ENCODE results near the gene ELK4.

ELK4 gene

DNA sequence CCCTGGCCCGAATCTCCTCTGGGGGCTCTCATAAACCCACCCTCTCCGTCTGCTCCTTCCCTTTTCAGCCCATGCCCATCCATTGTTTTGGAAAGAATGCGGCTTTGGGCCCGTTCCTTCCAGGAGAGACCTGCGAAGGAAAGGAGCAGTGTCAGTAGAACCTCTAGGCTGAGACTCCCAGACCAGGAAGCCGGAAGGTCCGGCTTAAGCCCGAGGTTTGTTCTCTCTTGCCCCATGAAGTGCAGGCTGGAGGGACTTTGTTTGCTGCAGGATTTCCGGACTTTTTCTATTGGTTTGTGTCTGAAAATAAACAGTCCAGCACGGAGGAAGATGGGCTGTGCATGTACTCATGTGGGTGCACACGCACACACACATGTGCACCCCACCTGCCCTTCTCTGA is 49.8 kb downstream of the ELK4 start:
- no peak for DNase-seq (ENCODE audit: low read depth, low spot score)

GRCh38 chr1:205581321-205581980 is 50.4 kb downstream of the ELK4 start:
- DNase-seq (ENCODE audit: low read depth, low spot score) = no peak

DNA sequence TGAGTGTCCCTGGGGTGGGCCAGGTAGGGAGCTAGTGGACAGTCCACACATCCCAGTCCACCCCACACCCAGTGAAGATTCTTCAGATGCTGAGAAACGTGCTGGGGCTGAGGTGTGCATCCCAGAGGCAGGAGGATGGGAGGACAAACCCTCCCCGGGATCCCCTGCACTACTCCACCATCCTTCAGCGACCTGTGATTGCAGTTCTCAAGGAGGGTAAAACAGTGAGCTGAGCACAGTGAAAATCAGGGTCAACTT is 51.0 kb downstream of the ELK4 start:
- no peak for DNase-seq (ENCODE audit: low read depth, low spot score)

DNA sequence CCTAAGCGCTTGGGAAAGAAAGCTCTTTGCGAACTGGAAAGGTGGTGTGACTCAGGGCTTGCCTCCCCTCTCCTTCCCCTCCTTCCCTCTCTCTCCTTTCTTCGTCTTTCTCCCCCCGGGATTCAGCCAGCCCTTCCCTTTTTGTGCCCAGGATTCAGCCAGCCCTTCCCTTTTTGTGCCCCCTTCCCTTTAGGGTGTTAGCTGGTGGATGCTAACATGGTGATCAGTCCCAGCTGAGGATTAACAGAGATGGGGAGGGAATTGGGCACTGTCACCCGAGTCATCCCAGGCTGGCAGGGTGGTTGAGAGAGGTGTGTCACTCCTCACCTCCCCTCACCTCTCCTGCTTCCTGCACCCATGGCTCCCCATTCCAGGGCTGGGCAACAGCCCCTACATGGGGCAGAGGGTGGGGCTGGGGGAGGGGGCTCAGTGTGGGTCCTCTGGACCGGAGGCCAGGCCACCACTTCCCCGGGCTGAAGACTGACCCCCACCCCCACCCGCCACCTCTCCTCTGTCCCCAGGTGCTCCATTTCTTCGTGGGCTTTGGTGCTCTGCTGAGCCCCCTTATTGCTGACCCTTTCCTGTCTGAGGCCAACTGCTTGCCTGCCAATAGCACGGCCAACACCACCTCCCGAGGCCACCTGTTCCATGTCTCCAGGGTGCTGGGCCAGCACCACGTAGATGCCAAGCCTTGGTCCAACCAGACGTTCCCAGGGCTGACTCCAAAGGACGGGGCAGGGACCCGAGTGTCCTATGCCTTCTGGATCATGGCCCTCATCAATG is 51.5 kb downstream of the ELK4 start:
- DNase-seq (ENCODE audit: low read depth, low spot score) = no peak

DNA sequence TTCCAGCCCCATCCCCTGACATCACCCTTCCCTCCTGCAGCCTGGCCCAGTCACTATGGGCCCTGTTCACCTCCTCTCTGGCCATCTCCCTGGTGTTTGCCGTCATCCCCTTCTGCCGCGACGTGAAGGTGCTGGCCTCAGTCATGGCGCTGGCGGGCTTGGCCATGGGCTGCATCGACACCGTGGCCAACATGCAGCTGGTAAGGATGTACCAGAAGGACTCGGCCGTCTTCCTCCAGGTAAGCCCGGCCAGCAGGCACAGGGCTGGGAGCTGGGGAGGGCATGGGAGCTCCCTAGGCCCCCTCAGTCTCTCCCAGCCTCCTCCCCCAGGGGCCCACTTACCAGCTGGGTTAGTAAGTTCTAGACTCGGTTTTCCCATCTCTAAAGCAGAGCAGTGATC is 52.1 kb downstream of the ELK4 start:
- DNase-seq (ENCODE audit: low read depth, low spot score) = no peak

GRCh38 chr1:205578780-205579571 is 52.8 kb downstream of the ELK4 start:
- DNase-seq (ENCODE audit: low read depth, low spot score) = no peak

GRCh38 chr1:205577874-205578658 is 53.7 kb downstream of the ELK4 start:
- no peak for DNase-seq (ENCODE audit: low read depth, low spot score)

- DNase-seq (ENCODE audit: low read depth, low spot score) = no peak
Observed at GRCh38 chr1:205576805-205577761, 54.7 kb downstream of the ELK4 start.

DNA sequence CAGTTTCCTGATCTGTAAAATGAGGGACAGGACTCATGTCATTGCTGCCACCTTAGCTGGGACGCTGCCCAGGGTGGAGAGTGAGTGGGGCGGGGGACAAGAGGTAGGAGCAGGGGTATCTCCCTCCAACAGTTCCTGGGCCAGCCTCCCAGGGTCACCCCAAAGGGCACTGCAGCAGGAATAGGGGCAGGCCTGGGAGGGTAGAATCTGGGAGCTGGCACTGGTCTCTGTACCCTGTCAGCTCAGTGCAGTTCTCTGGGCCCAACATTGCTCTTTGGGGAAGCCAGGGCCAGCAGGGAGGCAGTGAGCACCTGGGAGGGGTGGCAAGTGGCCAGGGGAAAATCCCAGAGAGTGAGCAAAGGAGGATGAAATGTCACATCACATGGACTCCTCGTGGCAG is 55.8 kb downstream of the ELK4 start:
- DNase-seq (ENCODE audit: low read depth, low spot score) = no peak

GRCh38 chr1:205575294-205575885 is 56.4 kb downstream of the ELK4 start:
- DNase-seq (ENCODE audit: low read depth, low spot score) = no peak

GRCh38 chr1:205572421-205572820 is 59.4 kb downstream of the ELK4 start:
- DNase-seq (ENCODE audit: low read depth, low spot score) = no peak

GRCh38 chr1:205571747-205572146 is 60.1 kb downstream of the ELK4 start:
- DNase-seq (ENCODE audit: low read depth, low spot score) = no peak

GRCh38 chr1:205570796-205571537 is 60.8 kb downstream of the ELK4 start:
- DNase-seq (ENCODE audit: low read depth, low spot score) = no peak

GRCh38 chr1:205570173-205570501 is 61.7 kb downstream of the ELK4 start:
- no peak for DNase-seq (ENCODE audit: low read depth, low spot score)

- no peak for DNase-seq (ENCODE audit: low read depth, low spot score)
Observed at GRCh38 chr1:205569411-205570172, 62.2 kb downstream of the ELK4 start.

DNA sequence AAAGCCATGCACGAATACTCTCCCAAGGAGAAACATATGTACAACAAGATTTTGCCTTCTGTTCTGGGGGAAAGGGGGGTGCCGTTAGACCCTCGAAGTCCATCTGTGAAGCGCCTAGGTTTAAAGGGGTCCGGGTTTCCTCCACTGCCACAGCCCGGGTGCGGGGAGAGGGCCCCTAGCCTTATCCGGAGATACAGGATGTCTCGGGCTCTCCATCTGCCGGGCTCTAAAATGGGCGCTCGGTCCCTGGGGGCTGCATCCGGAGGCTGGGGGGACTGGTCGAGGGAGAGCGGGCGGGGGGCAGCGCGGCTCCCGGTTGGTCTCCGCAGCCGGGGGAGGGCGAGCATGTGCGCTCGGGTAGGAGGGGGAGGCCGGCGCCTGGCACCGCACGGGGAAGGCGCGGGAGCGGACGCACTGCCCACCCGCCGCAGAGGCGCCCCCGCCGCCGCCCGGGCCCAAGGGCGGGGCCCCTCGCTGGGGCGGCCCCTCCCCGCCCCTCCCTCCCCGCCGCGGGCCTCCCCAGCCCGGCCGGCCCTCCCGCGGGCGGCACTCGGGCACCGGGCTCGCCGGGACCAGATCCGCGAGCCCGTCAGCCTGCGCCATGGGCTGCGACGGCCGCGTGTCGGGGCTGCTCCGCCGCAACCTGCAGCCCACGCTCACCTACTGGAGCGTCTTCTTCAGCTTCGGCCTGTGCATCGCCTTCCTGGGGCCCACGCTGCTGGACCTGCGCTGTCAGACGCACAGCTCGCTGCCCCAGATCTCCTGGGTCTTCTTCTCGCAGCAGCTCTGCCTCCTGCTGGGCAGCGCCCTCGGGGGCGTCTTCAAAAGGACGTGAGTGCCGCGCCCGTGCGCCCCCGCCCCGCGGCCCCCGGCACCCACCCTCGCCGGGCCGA is 63.1 kb downstream of the ELK4 start:
- no peak for DNase-seq (ENCODE audit: low read depth, low spot score)

- DNase-seq (ENCODE audit: low read depth, low spot score) = no peak
Observed at GRCh38 chr1:205568135-205568468, 63.7 kb downstream of the ELK4 start.

GRCh38 chr1:205567716-205568115 is 64.1 kb downstream of the ELK4 start:
- no peak for DNase-seq (ENCODE audit: low read depth, low spot score)

All from smooth muscle cell of the brain vasculature (primary cell).